Panc1 (cell line): ENCODE results near the gene CDH3. TPM values are rescaled to one million over a fixed set of nuclear protein-coding genes. Genes with fewer than 3 reads are reported as not detected.

ENCODE experiments used
- ATAC-seq: fragments of 200-7000 bp; cut with Tn5 transposase; 2 replicates; pipeline ENCODE4 v1.9.1; 2020; ENCODE audit warnings: mild to moderate bottlenecking, moderate library complexity
- BruUV-seq: library from RNA; stranded (reverse); fragments of 400-500 nt; replicated peaks from 2 replicates; lab custom pipeline; 2021; lab: Mats Ljungman, UMichigan
- CTCF ChIA-PET: fragments of 300-600 bp; sonication (Branson Sonifier 250); formaldehyde crosslinking; loops from one replicate; lab custom pipeline; 2022; ENCODE audit warnings: antibody characterized with exemption; lab: Charles Lee
- POLR2A ChIA-PET: fragments of 300-600 bp; sonication (Branson Sonifier 250); formaldehyde crosslinking; loops from one replicate; lab custom pipeline; 2022; ENCODE audit warnings: antibody characterized with exemption; lab: Charles Lee
- DNase-seq: peaks from one replicate; pipeline ENCODE4 v3.0.0-alpha.2; 2010; ENCODE audit warnings: low read depth, low spot score
- H3K27ac ChIP-seq: 2 replicates; pipeline ENCODE4 v1.5.1; 2011; ENCODE audit warnings: mild to moderate bottlenecking, low read length, inconsistent platforms
- H3K27me3 ChIP-seq: fragments of 200-500 bp; sonication (Bioruptor generic); 2 replicates; pipeline ENCODE4 v1.6.0; 2014; ENCODE audit warnings: low read length, inconsistent platforms; ENCODE audit not compliant: control insufficient read depth, insufficient read depth
- H3K36me3 ChIP-seq: fragments of 200-500 bp; sonication (Bioruptor generic); 2 replicates; pipeline ENCODE4 v1.5.1; 2014; ENCODE audit warnings: inconsistent platforms, mild to moderate bottlenecking, low read length, moderate library complexity; ENCODE audit not compliant: control insufficient read depth, insufficient read depth
- H3K4me1 ChIP-seq: 2 replicates; pipeline ENCODE4 v1.5.1; 2011; ENCODE audit warnings: inconsistent platforms, mild to moderate bottlenecking, low read length, moderate library complexity; ENCODE audit not compliant: control insufficient read depth, insufficient read depth
- H3K4me3 ChIP-seq, 2 experiments: 2 replicates each; pipeline ENCODE4 v1.5.1; 2011 to 2012; ENCODE audit warnings: low read depth in 2 of 2, low read length in 2 of 2, mild to moderate bottlenecking in 2 of 2, inconsistent platforms in 1 of 2, moderate library complexity in 1 of 2
- H3K9me3 ChIP-seq: fragments of 200-500 bp; sonication (Bioruptor generic); 2 replicates; pipeline ENCODE4 v1.5.1; 2014; ENCODE audit warnings: low read depth, mild to moderate bottlenecking, inconsistent platforms, low read length, moderate library complexity; ENCODE audit not compliant: control insufficient read depth, insufficient read depth
- CTCF ChIP-seq: fragments of 450-650 bp; IDR thresholded peaks from 2 replicates; pipeline ENCODE4 v1.5.1; 2017; ENCODE audit warnings: mild to moderate bottlenecking
- POLR2AphosphoS5 ChIP-seq: IDR thresholded peaks from 2 replicates; pipeline ENCODE4 v1.6.1; 2012; ENCODE audit warnings: mild to moderate bottlenecking, low read depth, low read length, moderate library complexity
- REST ChIP-seq, 2 experiments: IDR thresholded peaks; 2 replicates each; pipeline ENCODE4 v1.6.1; 2011 to 2012; ENCODE audit warnings: low read depth in 2 of 2, control low read depth in 1 of 2, low read length in 1 of 2, mild to moderate bottlenecking in 1 of 2, moderate library complexity in 1 of 2; ENCODE audit not compliant: insufficient read depth in 1 of 2
- SIN3A ChIP-seq: IDR thresholded peaks from 2 replicates; pipeline ENCODE4 v1.6.1; 2012; ENCODE audit warnings: low read depth, mild to moderate bottlenecking, low read length, moderate library complexity, borderline replicate concordance; ENCODE audit not compliant: insufficient read depth
- TCF7L2 ChIP-seq: IDR thresholded peaks from 2 replicates; pipeline ENCODE4 v1.6.1; 2011; ENCODE audit warnings: mild to moderate bottlenecking, low read depth, low read length, inconsistent platforms
- in situ Hi-C: cut with HindIII; loops from 2 replicates; pipeline ENCODE4 v1.10.0; 2016; ENCODE audit warnings: low sequenced_read_pairs, low pct_unique_long_range_greater_than_20kb
- intact Hi-C: fragments of 100-400 bp; cut with micrococcal nuclease; formaldehyde crosslinking; loops from one replicate; pipeline ENCODE4 v1.10.0; 2022; ENCODE audit not compliant: unreplicated experiment
- total RNA-seq: library from RNA; stranded (reverse); gene quantifications from one replicate; pipeline ENCODE4 v1.2.1, GENCODE V29; 2021; ENCODE audit not compliant: unreplicated experiment

The CDH3 gene
- total RNA-seq, 1 experiment from 2014 or later, result 16.7 TPM

- DNase-seq (no peak), ATAC-seq (no peak)
- no peak for TF ChIP-seq POLR2AphosphoS5
- TF ChIP-seq REST (IDR thresholded peaks at IDR 0.05; ENCODE audit: insufficient read depth in 1 of 2, low read depth in 2 of 2, low read length in 1 of 2), result no peak
- TF ChIP-seq SIN3A, result no peak
- no peak for TF ChIP-seq CTCF
- TF ChIP-seq TCF7L2, result no peak
- intact Hi-C loops (no loop called here), in situ Hi-C loops (no loop called here)
- Histone ChIP-seq H3K27me3 (no peaks in the 10 kb centered on the region), H3K36me3 (no peaks in the 10 kb centered on the region), H3K9me3 (no peaks in the 10 kb centered on the region), H3K4me3 (no peak overlapping the region), H3K27ac (no peak overlapping the region), H3K4me1 (no peaks in the 10 kb centered on the region)
- POLR2A ChIA-PET, result no interaction called here
- BruUV-seq, result no TSS peak
- CTCF ChIA-PET, result no interaction called here
Measured at GRCh38 chr16:68698091-68698490, 53.0 kb downstream of the CDH3 start.

- Histone ChIP-seq H3K4me1 (no peaks in the 10 kb centered on the region), H3K36me3 (no peaks in the 10 kb centered on the region), H3K9me3 (no peaks in the 10 kb centered on the region), H3K27ac (no peak overlapping the region), H3K4me3 (no peak overlapping the region), H3K27me3 (no peaks in the 10 kb centered on the region)
- DNase-seq (no peak), ATAC-seq (no peak)
- no TSS peak for BruUV-seq
- intact Hi-C loops, result loop anchor here (5.0 to 10.0 kb wide), 2 partner anchors 102 to 175 kb away; no protein-coding TSS in a partner anchor
- in situ Hi-C loops, result no loop called here
- ChIA-PET POLR2A (no interaction called here), CTCF (no interaction called here)
- TF ChIP-seq TCF7L2 (no peak), CTCF (no peak), SIN3A (no peak), POLR2AphosphoS5 (no peak), REST (IDR thresholded peaks at IDR 0.05; ENCODE audit: insufficient read depth in 1 of 2, low read depth in 2 of 2, low read length in 1 of 2) (no peak)
Measured at GRCh38 chr16:68700120-68700519, 55.0 kb downstream of the CDH3 start.
